GM18867 (cell line): ENCODE results near the gene PGS1.

ENCODE experiments used
- ATAC-seq: cut with Tn5 transposase; IDR thresholded peaks from one replicate; pipeline ENCODE4 v1.9.1; 2021; ENCODE audit warnings: mild to moderate bottlenecking, moderate library complexity; ENCODE audit not compliant: unreplicated experiment

The PGS1 gene

DNA sequence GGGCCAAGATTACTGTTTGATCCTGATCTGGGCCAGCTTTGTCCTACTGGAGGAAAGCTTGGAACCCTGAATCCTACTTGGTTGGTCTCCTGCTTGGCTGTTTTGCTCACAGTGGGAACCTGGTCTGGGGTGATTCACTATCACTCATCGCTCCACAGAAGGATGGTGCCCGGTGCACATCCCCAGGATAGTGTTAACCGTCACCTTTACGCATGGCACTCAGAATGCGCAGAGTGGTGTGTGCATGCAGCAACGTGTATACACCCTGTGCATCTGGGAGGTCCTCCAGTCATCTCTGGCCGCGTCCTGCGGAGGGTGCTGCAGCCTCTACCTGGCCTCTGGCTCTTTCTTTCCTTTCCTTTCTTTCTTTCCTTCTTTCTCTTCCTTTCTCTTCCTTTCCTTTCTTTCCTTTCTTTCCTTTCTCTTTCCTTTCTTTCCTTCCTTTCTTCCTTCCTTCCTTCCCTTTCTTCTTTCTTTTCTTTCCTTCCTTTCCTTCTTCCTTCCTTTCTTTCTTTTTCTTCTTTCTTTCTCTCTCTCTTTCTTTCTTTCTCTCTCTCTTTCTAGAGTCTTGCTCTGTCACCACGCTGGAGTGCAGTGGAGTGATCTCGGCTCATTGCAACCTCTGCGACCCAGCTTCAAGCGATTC is 31.7 kb upstream of the PGS1 start:
- no peak for ATAC-seq

GRCh38 chr17:78347453-78347852 is 31.0 kb upstream of the PGS1 start:
- ATAC-seq = no peak

DNA sequence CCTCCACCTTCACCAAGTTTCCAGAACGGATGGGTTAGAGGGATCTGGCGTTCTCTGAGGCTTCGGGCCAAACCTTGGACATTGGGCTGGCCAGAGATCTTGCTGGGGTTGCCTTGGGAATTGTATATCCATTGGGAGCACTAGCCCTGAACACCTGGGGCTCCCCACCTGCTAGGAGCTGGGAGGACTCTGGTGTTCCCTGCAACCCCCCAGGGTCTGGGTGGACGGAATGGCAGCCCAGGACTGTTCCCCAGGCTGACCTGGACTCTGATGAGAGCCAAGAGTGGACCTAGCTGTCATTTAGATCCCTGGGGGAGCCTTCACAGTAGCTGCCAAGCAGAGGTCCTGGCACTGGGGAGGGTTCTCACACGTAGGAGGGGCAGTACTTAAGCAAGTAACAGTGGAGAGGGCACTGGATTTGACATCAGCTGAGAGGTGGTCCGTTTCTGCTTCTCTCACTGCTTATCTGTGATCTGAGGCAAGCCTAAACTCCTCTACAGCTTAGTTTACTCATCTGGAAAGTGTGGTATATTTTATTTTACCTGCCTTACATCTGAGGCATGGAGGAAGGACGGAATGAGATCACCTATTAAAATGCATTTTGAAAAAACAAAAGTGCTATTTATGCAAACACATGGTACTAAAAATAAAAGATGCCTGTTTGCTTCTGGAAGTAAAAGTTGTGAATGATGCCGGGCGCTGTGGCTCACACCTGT is 30.2 kb upstream of the PGS1 start:
- no peak for ATAC-seq

DNA sequence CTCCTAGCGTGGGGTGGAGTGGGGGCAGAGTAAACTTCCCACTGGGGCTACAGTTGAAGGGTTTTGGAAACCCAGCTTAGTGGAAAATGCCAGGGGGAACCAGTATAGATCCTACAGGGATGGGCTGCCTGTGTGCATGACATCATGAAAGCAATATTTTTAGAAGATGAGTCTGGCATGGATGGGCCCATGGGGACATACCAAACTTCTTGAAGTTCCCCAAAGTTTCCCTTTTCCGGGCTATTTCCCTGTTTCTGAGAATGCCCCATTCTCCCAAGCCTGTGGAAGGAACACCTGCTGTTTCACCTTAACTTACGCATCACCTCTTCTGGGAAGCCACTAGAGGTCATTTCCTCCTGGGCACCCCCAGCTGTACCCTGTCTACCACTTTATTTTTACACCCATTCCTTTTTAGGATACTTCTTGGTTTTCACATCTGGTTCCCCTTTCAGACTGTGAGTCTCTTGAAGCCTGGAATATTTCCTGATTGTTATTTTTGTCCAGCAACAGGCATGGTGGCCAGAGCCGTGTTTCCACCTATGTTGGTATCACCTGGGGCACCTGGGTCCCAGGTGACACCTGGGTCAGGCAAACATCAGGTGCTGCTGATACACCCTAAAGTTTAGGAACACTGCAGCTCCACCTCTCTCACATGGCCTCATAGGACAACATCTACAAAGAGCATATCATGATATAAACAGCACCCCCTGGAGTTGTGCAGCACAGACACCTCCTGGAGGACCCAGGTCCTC is 28.4 kb upstream of the PGS1 start:
- no peak for ATAC-seq

DNA sequence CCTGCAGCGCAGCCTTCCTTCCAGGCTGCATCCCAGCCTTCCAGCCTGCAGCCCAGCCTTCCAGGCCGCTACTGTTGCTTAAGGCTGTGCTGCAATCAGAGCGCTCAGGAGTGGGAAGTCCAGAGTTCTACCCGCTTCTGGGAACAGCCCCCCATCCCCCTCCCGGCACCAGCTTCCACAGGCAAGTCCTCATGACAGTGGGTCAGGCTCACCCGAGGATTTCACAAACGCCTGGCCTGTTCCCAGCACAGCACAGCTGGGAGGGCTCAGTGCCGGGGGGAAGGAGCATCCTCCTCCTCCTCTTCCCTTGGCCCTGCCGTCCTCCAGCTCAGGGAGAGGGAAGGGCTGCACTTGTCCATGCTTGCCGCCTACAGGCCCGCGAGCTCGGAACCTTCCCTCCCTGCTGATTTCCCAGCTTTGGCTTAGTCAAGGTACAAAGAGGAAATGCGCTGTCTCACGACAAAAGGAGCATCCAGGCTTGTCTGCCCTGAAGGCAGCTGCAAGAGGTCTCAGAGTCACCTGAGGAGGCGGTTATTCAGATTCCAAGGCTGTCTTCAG is 26.9 kb upstream of the PGS1 start:
- no peak for ATAC-seq

- ATAC-seq = no peak
Observed at GRCh38 chr17:78353834-78354233, 24.6 kb upstream of the PGS1 start.

- no peak for ATAC-seq
Observed at GRCh38 chr17:78355045-78355641, 23.3 kb upstream of the PGS1 start.

DNA sequence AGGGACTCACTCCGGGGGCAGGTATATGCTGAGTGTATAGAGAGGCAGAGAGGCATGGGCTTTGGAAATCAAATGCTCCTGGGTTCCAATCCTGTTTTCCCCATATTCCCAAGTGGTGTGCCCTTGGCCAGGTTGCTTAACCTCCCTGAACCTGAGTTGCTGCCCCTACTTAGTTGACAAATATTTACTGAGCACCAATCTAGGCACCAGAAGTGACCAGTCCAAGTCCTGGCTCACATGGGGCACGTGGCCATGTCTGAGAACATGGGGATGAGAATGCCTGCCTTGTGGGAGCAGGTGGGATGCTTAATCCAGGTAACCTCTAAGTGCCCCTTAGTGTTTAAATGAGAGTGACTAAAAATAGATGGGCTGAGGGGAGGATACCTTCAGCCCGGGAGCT is 22.7 kb upstream of the PGS1 start:
- no peak for ATAC-seq

- peak; percentile 60 for ATAC-seq
Observed at GRCh38 chr17:78356101-78356713, 22.2 kb upstream of the PGS1 start.

- ATAC-seq = no peak
Observed at GRCh38 chr17:78357177-78357586, 21.3 kb upstream of the PGS1 start.

DNA sequence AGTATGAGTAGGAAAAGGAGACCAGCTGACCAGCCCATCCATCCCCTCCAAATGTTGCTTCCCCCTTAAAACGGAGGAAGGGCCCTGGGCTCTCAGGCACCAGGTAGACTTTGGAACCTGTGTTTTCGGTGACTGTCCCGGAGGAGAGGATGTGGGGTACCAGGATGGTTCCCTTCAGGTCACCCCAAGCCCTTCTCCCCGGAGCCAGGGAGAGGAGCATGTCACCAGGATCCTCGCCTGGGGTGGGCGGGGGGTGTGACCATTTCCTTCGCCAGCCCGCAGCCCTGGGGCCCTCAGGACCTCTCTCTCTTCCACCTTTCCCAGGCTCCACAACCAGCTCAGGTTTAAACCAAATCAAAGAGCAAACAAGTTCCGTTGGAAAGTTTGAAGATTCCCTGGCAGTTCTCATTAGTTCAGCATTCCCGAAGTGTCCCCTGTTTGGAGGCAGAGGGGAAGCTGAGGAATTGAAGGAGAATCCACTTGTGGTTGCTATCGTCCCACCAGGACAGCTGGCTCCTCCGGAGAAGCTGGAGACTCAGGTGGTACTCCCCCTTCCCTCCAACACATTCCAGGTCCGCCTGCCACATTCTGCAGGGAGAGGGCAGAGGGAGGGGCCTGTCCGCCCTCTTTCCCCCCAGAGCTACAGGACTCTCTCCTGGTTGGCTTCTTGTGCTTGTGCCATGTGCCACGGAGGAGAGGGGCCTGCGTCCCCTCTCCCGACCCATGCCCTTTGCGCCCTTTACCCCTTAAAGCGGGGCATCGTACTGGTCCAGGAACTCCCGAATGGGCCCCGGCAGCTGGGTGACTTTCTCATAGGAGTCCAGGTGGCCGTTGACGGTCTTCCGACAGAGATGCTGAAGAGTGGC is 20.5 kb upstream of the PGS1 start:
- no peak for ATAC-seq

GRCh38 chr17:78358538-78359320 is 19.7 kb upstream of the PGS1 start:
- no peak for ATAC-seq

GRCh38 chr17:78359321-78359996 is 19.0 kb upstream of the PGS1 start:
- ATAC-seq = no peak

DNA sequence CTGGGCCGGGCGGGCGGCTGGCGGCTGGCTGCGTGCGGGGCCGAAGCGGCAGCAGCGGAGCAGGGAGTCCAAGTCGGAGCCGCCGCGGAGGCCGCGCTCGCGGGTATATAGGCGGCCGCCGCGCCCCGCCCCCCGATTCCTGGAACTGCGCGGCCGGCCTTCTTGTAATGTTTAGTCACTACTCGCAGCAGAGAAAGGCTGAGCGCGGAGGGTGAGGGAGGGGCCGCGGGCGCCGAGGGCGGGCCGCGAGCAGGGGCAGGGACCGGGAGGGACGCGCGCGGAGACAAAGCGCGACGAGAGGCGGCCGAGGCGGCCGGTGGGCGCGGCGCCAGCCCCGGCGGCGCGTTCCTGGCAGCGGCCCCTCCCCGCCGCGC is 18.5 kb upstream of the PGS1 start, which contains the start of gene SOCS3:
TSS of gene SOCS3 (minus strand) at position 81 of the 374 bp plus-strand sequence. CDS start 982 bp downstream, outside the sequence.
- ATAC-seq = peak; percentile 36

DNA sequence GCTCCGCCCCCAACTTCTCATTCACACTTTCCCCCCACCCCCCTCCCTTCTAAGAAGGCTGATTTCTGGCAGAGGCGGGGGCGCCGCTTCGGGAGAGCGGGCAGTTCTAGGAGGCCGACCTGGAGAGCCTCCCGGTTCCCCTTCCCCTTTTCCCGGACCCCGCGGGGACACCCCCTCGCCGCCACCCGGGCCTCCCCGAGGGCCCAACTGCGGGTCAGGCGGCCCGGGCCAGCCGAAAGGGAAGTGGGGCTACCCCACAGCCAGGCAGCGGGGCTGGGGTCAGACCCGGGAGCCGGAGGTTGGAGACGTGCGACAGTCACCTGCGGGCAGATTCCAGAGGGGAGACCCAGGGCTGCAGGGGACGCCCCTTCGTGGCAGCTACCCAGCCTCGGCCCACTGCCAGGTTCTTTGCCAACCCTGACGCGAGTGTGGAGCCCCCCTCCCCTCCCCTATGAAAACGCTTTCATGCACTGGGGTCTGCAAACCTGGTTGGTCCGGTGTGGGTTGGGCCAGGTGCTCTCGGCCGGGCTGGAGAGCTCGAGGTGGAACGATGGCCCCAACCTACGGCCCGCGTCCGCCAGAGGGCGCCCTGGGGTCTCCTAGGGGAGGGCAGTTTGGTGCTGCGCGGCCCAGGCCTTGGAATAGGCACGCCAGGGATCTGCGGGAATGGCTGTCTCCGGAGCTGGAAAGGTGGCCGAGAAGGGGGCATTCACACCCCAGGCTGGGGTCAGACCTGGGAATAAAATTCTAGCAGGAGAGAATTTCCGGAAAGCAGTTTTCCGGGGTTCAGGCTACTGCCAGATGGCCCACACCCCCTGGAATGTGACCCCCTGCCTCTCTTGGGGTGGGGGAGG is 17.9 kb upstream of the PGS1 start:
- peak; percentile 28 for ATAC-seq

DNA sequence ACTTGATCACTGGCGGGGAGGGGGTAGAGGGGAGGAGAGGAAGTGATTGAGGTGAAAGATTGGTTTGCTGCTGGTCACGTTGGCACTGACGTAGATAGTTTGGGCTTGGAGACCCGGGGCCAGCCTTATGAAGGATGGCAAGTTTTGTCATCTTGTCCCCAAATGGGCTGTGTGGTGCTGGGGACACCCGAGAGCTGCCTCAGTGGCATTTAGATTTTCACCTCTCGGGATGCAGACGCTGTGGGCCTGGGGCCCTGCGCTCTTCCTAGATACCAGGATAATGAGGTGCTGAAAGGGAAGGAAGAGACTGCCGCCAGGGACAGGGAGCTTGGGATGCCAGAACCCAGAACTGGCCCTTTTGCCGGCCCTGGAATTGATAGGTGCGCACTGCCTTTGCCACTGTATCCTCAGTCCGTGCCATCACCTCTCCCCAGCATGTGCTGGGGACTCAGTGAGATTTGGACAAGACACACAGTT is 17.2 kb upstream of the PGS1 start:
- no peak for ATAC-seq

DNA sequence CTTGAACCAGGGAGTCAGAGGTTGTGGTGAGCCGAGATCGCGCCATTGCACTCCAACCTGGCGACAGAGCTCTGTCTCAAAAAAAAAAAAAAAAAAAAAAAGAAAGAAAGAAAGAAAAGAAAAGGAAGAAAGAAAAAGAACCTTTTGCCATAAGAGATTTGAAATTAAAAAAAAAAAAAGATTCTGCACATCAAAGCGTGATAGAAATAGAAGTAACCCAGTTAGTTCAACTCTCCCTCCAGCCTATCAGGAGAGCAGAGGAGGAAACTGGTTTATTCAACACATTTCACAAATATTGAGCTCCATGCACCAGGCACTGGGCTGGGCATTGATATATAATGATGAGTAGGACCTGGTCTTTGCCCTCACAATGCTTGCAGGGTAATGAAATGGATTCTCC is 16.2 kb upstream of the PGS1 start:
- no peak for ATAC-seq
